ENCODE measurements around the gene SLC17A7.

Gene SLC17A7

DNA sequence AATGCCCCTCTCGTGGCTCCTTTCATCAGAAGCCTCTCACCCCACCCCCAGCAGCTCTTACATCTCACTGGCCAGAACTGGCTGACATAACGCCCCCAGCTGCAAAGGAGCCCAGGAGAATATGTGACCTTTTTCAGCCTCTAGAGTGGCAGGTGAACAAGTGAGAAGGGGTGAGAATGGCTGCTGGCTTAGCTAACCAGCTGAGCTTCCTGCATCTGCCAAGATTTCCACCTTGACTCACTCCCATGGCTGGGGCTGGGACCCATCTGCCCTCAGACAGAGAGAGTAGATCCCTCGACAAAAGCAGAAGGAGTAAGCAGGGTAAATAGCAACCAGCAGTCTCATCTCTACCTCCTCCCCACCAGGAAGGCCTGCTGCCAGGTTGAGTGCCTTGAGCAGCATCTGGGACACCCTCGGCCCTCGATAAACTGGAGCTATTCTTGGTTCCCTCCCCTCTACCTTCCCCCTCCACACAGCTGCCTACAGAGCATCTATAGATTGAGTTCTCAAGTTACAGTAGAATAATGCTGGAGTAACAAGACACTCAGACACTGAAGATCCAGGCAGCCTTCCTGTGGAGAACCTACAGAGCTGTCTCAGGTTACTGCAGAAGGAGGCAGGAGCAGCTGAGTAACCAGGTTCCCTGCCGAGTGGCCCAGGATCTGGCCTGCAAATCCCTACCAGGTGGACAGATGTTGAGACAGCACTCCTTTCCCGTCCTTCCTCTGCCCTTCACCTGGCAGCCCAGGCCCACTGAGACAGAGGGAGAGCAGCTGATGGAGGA lies 37.7 kb downstream of the SLC17A7 start:
- DNase-seq (ENCODE audit: low spot score): no peak
- TF ChIP-seq, protein P1, sequence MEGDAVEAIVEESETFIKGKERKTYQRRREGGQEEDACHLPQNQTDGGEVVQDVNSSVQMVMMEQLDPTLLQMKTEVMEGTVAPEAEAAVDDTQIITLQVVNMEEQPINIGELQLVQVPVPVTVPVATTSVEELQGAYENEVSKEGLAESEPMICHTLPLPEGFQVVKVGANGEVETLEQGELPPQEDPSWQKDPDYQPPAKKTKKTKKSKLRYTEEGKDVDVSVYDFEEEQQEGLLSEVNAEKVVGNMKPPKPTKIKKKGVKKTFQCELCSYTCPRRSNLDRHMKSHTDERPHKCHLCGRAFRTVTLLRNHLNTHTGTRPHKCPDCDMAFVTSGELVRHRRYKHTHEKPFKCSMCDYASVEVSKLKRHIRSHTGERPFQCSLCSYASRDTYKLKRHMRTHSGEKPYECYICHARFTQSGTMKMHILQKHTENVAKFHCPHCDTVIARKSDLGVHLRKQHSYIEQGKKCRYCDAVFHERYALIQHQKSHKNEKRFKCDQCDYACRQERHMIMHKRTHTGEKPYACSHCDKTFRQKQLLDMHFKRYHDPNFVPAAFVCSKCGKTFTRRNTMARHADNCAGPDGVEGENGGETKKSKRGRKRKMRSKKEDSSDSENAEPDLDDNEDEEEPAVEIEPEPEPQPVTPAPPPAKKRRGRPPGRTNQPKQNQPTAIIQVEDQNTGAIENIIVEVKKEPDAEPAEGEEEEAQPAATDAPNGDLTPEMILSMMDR (IDR thresholded peaks at IDR 0.05; ENCODE audit: extremely low read depth, insufficient read depth, missing control alignments): no peak
- in situ Hi-C loops (cut with MboI; ENCODE audit: low pct_unique_long_range_greater_than_20kb, low sequenced_read_pairs, unreplicated experiment): no loop called here

DNA sequence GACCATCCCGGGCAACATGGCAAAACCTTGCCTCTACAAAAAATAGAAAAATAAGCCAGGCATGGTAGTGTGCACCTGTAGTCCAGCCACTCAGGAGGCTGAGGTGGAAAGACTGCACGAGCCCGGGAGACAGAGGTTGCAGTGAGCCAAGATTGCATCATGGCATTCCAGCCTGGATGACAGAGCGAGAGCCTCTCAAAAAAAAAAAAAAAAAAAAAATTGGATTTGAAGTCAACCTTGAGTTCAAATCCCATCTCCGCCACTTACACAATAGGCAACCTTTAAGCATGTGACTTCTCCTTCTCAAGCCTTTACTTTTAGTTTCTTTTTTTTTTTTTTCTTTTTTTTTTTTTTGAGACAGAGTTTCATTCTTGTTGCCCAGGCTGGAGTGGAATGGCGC lies 41.3 kb downstream of the SLC17A7 start:
- no peak for DNase-seq (ENCODE audit: low spot score)
- in situ Hi-C loops (cut with MboI; ENCODE audit: low pct_unique_long_range_greater_than_20kb, low sequenced_read_pairs, unreplicated experiment): no loop called here
- TF ChIP-seq, protein P1 (IDR thresholded peaks at IDR 0.05; ENCODE audit: extremely low read depth, insufficient read depth, missing control alignments): no peak

DNA sequence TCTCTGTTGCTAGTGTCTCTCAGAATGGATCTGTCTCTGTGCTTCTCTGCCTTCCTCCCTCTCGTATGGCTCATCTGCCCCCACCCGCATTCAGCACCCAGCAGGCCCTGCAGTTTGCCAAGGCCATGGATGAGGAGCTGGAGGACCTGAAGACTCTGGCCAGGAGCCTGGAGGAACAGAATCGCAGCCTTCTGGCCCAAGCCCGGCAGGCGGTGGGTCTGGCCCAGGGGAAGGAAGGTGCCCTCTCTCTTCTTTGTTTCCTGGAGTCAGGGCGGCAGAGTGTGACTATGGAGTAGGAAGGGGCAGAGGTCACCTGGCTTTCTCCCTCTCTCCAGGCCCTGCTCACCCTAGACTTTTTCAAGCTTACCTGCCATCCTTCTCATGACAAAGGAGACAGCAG lies 42.4 kb downstream of the SLC17A7 start:
- DNase-seq (ENCODE audit: low spot score): no peak
- TF ChIP-seq, protein P1 (IDR thresholded peaks at IDR 0.05; ENCODE audit: extremely low read depth, insufficient read depth, missing control alignments): no peak
- in situ Hi-C loops (cut with MboI; ENCODE audit: low pct_unique_long_range_greater_than_20kb, low sequenced_read_pairs, unreplicated experiment): no loop called here

DNA sequence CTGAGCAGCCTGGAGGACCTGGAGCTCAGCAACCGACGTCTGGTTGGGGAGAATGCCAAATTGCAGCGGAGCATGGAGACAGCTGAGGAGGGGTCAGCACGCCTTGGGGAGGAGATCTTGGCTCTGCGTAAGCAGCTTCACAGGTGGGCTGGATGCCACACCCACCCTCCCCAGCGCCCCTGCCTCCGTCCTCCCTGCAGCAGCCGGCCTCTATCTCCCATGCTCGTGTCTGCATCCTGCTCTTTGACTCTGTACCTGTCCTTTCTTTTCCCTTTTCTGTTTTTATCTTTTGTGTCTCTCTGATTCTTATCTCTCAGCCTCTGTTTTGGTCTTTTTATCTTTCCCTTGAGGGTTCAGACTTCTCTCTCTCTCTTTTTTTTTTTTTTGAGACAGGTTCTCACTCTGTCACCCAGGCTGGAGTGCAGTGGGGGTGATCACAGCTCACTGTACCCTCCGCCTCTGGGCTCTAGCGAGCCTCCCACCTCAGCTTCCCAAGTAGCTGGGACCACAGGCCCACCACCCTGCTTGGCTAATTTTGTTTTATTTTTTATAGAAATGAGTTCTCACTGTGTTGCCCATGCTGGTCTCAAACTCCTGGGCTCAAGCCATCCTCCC lies 43.2 kb downstream of the SLC17A7 start:
- in situ Hi-C loops (cut with MboI; ENCODE audit: low pct_unique_long_range_greater_than_20kb, low sequenced_read_pairs, unreplicated experiment): no loop called here
- no peak for DNase-seq (ENCODE audit: low spot score)
- TF ChIP-seq, protein P1 (IDR thresholded peaks at IDR 0.05; ENCODE audit: extremely low read depth, insufficient read depth, missing control alignments): no peak

DNA sequence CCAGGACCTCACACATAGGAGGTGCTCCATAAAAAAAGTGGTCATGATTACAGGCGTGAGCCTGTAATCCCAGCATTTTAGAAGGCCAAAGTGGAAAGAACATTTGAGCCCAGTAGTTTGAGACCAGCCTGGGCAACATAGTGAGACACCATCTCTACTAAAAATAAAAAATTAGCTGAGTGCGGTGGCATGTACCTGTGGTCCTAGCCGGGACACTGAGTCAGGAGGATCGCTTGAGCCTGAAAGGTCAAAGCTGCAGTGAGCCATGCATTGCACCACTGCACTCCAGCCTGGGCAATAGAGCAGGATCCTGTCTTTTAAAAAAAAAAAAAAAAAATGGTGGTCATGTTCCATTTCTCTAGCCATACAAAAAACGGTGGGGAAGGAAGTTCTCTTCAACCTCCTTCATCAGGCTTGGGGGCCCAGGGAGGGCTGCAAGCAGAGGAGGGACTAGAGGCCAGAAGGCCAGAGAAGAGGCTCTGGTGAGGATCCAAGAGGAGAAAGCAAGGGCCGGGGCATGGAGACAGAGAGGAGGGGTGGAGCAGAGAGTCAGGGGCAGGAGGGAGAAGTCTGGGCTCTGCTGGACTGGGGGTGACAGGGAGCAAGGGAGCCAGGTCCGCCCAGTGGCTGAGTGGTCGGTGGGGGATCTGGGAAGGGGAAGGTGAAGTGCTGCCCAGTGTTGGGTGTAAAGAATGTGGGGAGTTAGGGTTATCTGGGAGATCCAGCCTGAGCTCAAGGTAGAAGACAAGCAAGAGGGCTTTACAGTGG lies 44.4 kb downstream of the SLC17A7 start:
- no peak for DNase-seq (ENCODE audit: low spot score)
- in situ Hi-C loops (cut with MboI; ENCODE audit: low pct_unique_long_range_greater_than_20kb, low sequenced_read_pairs, unreplicated experiment): no loop called here
- TF ChIP-seq, protein P1 (IDR thresholded peaks at IDR 0.05; ENCODE audit: extremely low read depth, insufficient read depth, missing control alignments): no peak

DNA sequence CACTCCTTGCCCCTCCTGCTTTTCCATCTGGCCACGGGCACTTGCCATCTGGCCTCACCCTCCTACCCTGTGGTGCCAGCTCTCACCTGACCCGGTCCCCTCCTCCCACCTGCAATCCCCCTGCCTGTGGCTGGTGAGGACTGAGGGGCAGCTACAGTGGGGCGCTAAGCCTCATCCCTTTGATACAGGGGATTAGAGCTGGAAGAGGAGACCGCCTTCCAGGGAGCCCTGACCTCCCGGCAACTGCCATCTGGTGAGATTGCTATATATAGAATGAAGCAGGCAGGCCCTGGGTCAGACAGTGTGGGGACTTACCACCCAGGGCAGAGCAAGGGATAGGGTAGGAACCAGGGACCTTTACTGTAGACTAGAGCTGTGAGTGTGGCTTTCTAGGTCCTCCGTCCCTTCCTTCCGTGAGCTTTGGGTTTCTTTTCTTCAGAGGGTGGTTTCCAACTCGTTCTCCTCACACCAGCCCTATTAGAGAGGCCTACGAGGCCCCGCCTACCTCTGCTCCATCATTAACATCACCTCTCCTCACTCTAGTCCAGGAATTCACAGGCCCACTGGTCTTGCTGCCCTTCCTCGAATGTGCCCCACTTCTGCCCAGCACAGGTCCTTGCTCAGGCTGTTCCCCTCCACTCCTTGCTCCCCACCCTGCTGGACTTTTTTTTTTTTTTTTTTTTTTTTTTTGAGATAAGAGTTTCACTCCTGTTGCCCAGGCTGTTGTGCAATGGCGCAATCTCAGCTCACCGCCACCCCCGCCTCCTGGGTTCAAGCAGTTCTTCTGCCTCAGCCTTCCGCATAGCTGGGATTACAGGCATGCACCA lies 45.5 kb downstream of the SLC17A7 start:
- DNase-seq (ENCODE audit: low spot score): no peak
- in situ Hi-C loops (cut with MboI; ENCODE audit: low pct_unique_long_range_greater_than_20kb, low sequenced_read_pairs, unreplicated experiment): no loop called here
- TF ChIP-seq, protein P1 (IDR thresholded peaks at IDR 0.05; ENCODE audit: extremely low read depth, insufficient read depth, missing control alignments): no peak
